Activated CD8-positive, alpha-beta memory T cell treated with anti-CD3 and anti-CD28 coated beads, Interleukin-2, amount 10 ng/mL, durations not matched to agents 7 days and 5 days (primary cell): ENCODE data around the gene UFC1. TPM values are rescaled to one million over a fixed set of nuclear protein-coding genes. Genes with fewer than 3 reads are reported as not detected.

Experiments used
- ATAC-seq: fragments of 150-1000 bp; cut with Tn5 transposase; one replicate; pipeline ENCODE4 v1.10.0; 2021; ENCODE audit warnings: moderate library complexity
- CTCF ChIA-PET: fragments of 350-600 bp; sonication (Branson Sonifier 250); formaldehyde crosslinking; loops from one replicate; lab custom pipeline; 2021; ENCODE audit warnings: antibody characterized with exemption; lab: Charles Lee
- DNase-seq: peaks from one replicate; pipeline ENCODE4 v3.0.0-alpha.2; 2020
- H3K27ac Mint-ChIP-seq: one replicate; pipeline ENCODE4 v1.8.0; 2021; ENCODE audit warnings: mild to moderate bottlenecking, mixed read lengths
- H3K27me3 Mint-ChIP-seq: one replicate; pipeline ENCODE4 v1.8.0; 2021; ENCODE audit warnings: mixed read lengths
- H3K36me3 Mint-ChIP-seq: one replicate; pipeline ENCODE4 v1.8.0; 2021; ENCODE audit warnings: mild to moderate bottlenecking, mixed read lengths
- H3K4me1 Mint-ChIP-seq: one replicate; pipeline ENCODE4 v1.8.0; 2021; ENCODE audit warnings: mixed read lengths
- H3K4me3 Mint-ChIP-seq: one replicate; pipeline ENCODE4 v1.8.0; 2021; ENCODE audit warnings: mild to moderate bottlenecking, moderate library complexity, mixed read lengths
- H3K9me3 Mint-ChIP-seq: one replicate; pipeline ENCODE4 v1.8.0; 2022; ENCODE audit warnings: low read depth, mixed read lengths
- total RNA-seq, 2 experiments: library from RNA; stranded (reverse); gene quantifications; one replicate each; pipeline ENCODE4 v1.2.3, GENCODE V29; 2021

Gene UFC1
- total RNA-seq, 2 experiments from 2014 or later, result 90.7 to 98.4 TPM

DNA sequence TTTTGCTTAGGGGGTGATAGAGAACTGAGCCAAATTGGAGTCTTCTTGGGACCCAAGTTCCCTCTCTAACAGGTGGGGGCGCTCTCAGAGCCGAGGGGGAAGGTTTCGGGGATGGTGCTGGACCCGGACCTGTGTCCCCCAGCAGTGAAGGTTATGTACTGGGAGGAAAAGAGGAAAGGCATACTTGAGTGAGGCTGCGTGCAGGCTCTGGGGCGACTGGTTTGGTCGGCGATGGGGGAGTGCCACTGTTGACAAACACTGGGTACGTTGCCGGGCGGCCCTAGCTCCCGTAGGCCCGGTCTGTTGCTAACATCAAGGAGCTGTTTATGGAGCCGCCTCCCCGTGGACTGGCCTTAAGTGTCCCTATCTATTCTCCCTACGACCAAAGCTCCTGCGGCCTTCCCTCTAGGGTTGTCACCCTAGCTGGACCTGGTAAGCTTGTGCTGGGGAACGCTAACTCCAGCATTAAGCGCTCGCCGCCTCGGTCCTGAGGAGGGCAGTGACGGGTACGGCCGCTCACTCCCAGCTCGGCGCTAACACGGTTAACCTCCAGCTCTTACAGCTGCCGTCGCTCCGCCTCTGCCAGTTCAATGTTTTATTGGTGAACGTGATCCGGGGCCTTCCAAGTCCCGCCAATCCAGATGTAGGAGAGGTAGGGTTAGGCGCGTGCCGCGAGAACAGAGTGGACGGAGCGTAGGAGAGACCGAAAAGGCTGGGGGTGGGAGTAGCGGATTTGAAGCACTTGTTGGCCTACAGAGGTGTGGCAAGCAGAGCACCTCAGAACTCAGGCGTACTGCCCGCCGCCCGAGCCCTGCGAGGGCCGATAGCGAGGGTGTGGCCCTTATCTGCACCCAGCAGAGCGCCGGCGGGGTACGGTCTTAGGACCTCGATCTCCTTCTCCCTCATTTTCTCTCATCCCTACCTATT, 12.2 kb downstream of the UFC1 start, which contains the start of gene PPOX:
PPOX (plus strand) TSS at position 685 of the 927 bp plus-strand sequence. CDS start 422 bp downstream, outside the sequence.
- peak; percentile 98 for DNase-seq
- H3K4me3 Mint-ChIP-seq, result peak within 1 kb of the TSS; percentile 83
- peak within 1 kb of the TSS; percentile 95 for H3K27ac Mint-ChIP-seq
- no peaks in the 10 kb centered on the region for H3K9me3 Mint-ChIP-seq
- CTCF ChIA-PET, result interaction anchor here (0.5 to 4.7 kb wide), 31 partner anchors 10 to 572 kb away, joined by 3 to 49 read pairs (median 4); partner anchors contain the start of genes APOA2, B4GALT3, DEDD and NDUFS2
- peak; percentile 95 for ATAC-seq
- H3K36me3 Mint-ChIP-seq, result peaks cover 17% of the 10 kb centered on the region
- no peaks in the 10 kb centered on the region for H3K27me3 Mint-ChIP-seq
- H3K4me1 Mint-ChIP-seq, result peaks cover 44% of the 10 kb centered on the region

- no peaks in the 10 kb centered on the region for H3K27me3 Mint-ChIP-seq
- DNase-seq (peak; percentile 51), ATAC-seq (peak; percentile 1)
- peaks cover 39% of the 10 kb centered on the region for H3K4me1 Mint-ChIP-seq
- no peaks in the 10 kb centered on the region for H3K9me3 Mint-ChIP-seq
- CTCF ChIA-PET, result interaction anchor here (0.7 to 4.7 kb wide), 23 partner anchors 9 to 571 kb away, joined by 3 to 49 read pairs (median 5); partner anchors contain the start of genes APOA2, B4GALT3, DEDD and NDUFS2
- peak overlapping the region; percentile 95 for H3K27ac Mint-ChIP-seq
- peak overlapping the region; percentile 83 for H3K4me3 Mint-ChIP-seq
- peaks cover 20% of the 10 kb centered on the region for H3K36me3 Mint-ChIP-seq
These were observed 13.1 kb downstream of the UFC1 start for GRCh38 chr1:161166669-161167548.

DNA sequence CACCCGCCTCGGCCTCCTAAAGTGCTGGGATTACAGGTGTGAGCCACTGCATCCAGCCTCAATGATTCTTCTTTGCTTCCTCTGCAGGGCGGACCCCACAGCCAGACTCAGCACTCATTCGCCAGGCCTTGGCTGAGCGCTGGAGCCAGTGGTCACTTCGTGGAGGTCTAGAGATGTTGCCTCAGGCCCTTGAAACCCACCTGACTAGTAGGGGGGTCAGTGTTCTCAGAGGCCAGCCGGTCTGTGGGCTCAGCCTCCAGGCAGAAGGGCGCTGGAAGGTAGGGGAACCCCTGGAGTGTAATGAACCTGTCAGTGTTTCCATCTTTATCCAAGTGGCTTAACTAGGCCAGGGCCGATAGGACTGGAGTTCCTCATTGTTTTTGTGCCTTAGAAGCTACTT, 15.1 kb downstream of the UFC1 start:
- Mint-ChIP-seq H3K27me3 (no peaks in the 10 kb centered on the region), H3K4me3 (no peak overlapping the region), H3K4me1 (peaks cover 38% of the 10 kb centered on the region), H3K27ac (no peak overlapping the region), H3K9me3 (no peaks in the 10 kb centered on the region), H3K36me3 (peaks cover 27% of the 10 kb centered on the region)
- DNase-seq (no peak), ATAC-seq (no peak)
- CTCF ChIA-PET, result interaction anchor here (0.9 to 1.3 kb wide), 2 partner anchors 9 to 33 kb away, joined by 3 read pairs; partner anchors contain the start of genes B4GALT3 and NDUFS2

DNA sequence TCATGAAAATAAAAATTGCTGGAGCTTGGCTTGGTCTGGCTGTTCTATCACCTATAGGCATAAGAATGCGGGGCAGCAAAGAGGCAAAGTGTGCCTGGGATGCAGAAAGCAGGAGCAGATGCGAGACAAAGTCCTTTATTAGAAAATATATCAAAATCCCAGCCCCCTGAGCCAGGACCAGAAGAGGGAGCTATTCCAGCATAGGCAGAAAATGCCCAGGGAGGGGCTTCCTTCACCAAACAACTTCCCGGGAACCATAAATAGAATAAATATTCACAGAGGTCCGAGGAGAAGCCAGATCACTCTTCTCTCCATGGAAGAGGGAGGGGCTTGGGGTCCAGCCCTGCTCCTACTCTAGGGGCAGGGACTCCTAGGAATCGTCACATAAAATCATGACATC, 17.4 kb downstream of the UFC1 start:
- no peak overlapping the region for H3K27ac Mint-ChIP-seq
- no peak for DNase-seq
- H3K27me3 Mint-ChIP-seq, result no peaks in the 10 kb centered on the region
- peaks cover 39% of the 10 kb centered on the region for H3K4me1 Mint-ChIP-seq
- no peaks in the 10 kb centered on the region for H3K9me3 Mint-ChIP-seq
- H3K4me3 Mint-ChIP-seq, result no peak overlapping the region
- ATAC-seq, result no peak
- peaks cover 38% of the 10 kb centered on the region for H3K36me3 Mint-ChIP-seq
- CTCF ChIA-PET, result interaction anchor here (1.1 to 2.3 kb wide), 2 partner anchors 10 to 54 kb away, joined by 4 to 7 read pairs; partner anchors contain the start of gene TOMM40L

DNA sequence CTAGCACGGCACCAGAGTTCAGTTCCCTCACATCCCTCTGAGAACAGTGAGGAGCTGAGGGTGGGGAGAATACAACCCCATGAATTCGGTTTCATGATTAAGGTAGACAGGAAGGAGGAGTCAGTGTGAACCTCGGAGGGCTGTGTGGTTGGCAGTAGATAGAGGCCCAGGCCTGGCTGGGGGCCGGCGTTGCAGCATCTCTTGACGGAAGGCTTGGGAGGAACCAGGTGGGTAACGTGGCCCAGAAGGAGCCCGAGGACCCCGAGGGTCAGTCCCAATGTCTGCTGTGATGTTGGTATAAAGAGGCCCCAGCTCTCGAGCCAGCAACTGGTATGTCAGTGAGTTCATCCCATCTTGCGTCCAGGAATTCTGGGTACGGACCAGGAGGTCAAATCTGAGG, 17.9 kb downstream of the UFC1 start:
- H3K36me3 Mint-ChIP-seq, result peaks cover 38% of the 10 kb centered on the region

DNA sequence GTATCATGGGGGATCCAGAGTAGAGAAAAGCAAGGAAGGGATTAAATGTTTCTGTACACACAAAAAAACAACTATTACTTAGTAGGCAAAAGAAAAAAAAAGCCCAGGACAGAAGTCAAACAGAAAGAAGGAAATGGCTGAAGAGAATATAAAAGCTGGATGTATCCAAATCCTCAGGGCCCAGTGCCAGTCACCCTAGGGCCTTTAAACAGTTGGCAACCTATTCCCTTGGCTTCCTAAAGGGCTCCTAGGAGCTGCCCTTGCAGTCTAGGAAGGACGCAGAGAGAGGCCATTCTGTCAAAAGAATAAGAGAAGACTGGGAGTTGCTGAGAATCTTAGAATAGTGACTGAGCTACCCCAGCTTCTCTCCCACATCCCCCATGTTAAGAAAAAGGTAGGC, 18.6 kb downstream of the UFC1 start:
- Mint-ChIP-seq H3K27me3 (no peaks in the 10 kb centered on the region), H3K9me3 (no peaks in the 10 kb centered on the region), H3K4me1 (peaks cover 38% of the 10 kb centered on the region), H3K27ac (no peak overlapping the region), H3K4me3 (no peak overlapping the region), H3K36me3 (peaks cover 40% of the 10 kb centered on the region)
- CTCF ChIA-PET, result interaction anchor here (0.6 to 1.1 kb wide), 2 partner anchors 16 to 53 kb away, joined by 3 to 4 read pairs; partner anchors contain the start of gene TOMM40L
- no peak for ATAC-seq
- no peak for DNase-seq

More for the DNA sequence above, 17.9 kb downstream of the UFC1 start:
- H3K4me1 Mint-ChIP-seq, result peaks cover 42% of the 10 kb centered on the region
- DNase-seq (no peak), ATAC-seq (no peak)
- H3K27me3 Mint-ChIP-seq, result no peaks in the 10 kb centered on the region
- no peak overlapping the region for H3K4me3 Mint-ChIP-seq
- CTCF ChIA-PET, result interaction anchor here (1.1 to 2.3 kb wide), 2 partner anchors 10 to 54 kb away, joined by 4 to 7 read pairs; partner anchors contain the start of gene TOMM40L
- H3K27ac Mint-ChIP-seq, result no peak overlapping the region
- H3K9me3 Mint-ChIP-seq, result no peaks in the 10 kb centered on the region

GRCh38 chr1:161172776-161173376, 19.1 kb downstream of the UFC1 start:
- Mint-ChIP-seq H3K4me1 (peaks cover 39% of the 10 kb centered on the region), H3K27ac (peak overlapping the region; percentile 12), H3K27me3 (no peaks in the 10 kb centered on the region), H3K36me3 (peaks cover 40% of the 10 kb centered on the region), H3K9me3 (no peaks in the 10 kb centered on the region), H3K4me3 (no peak overlapping the region)
- CTCF ChIA-PET, result interaction anchor here (0.6 kb wide), 1 partner anchor 15 kb away, joined by 3 read pairs; no protein-coding TSS in a partner anchor
- ATAC-seq, result no peak
- DNase-seq, result no peak

GRCh38 chr1:161173711-161174110, 19.9 kb downstream of the UFC1 start:
- peaks cover 39% of the 10 kb centered on the region for H3K4me1 Mint-ChIP-seq
- H3K9me3 Mint-ChIP-seq, result no peaks in the 10 kb centered on the region
- no peaks in the 10 kb centered on the region for H3K27me3 Mint-ChIP-seq
- peaks cover 40% of the 10 kb centered on the region for H3K36me3 Mint-ChIP-seq
- DNase-seq (no peak), ATAC-seq (no peak)
- CTCF ChIA-PET, result no interaction called here
- H3K27ac Mint-ChIP-seq, result no peak overlapping the region
- H3K4me3 Mint-ChIP-seq, result no peak overlapping the region

DNA sequence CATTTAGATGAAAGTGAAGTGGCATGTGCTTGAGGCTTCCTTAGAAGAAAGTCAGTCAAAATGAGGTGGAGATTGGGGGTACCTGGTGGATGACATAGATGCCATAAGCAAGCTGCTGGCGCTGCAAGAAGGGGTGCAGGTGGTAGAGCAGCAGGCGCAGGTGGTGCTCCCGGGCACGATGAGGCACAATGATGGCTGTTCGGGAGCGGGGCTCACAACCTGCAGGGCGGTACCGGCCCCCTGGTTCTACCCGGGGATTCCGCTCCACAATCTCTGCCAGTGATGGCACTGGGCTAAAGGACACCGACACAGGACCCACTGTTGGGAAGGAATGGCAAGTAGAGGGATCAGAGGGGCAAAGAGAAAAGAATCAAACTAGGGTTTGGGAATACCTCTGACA, 21.1 kb downstream of the UFC1 start:
- ATAC-seq, result no peak
- Mint-ChIP-seq H3K27ac (no peak overlapping the region), H3K4me3 (no peak overlapping the region)

GRCh38 chr1:161175771-161176453, 22.1 kb downstream of the UFC1 start:
- no peaks in the 10 kb centered on the region for H3K27me3 Mint-ChIP-seq
- H3K9me3 Mint-ChIP-seq, result no peaks in the 10 kb centered on the region
- H3K4me1 Mint-ChIP-seq, result peaks cover 48% of the 10 kb centered on the region
- ATAC-seq, result no peak
- no peak for DNase-seq
- H3K36me3 Mint-ChIP-seq, result peaks cover 38% of the 10 kb centered on the region
- CTCF ChIA-PET, result interaction anchor here (1.2 to 3.7 kb wide), 3 partner anchors 10 to 137 kb away, joined by 5 to 34 read pairs (median 12); partner anchors contain the start of gene PPOX
- H3K27ac Mint-ChIP-seq, result peak overlapping the region; percentile 99
- peak overlapping the region; percentile 99 for H3K4me3 Mint-ChIP-seq

More for the DNA sequence above, 21.1 kb downstream of the UFC1 start:
- H3K27me3 Mint-ChIP-seq, result no peaks in the 10 kb centered on the region
- peaks cover 40% of the 10 kb centered on the region for H3K4me1 Mint-ChIP-seq
- no peaks in the 10 kb centered on the region for H3K9me3 Mint-ChIP-seq
- peaks cover 40% of the 10 kb centered on the region for H3K36me3 Mint-ChIP-seq
- DNase-seq, result no peak
- CTCF ChIA-PET, result interaction anchor here (1.2 to 3.7 kb wide), 2 partner anchors 9 to 136 kb away, joined by 5 to 34 read pairs; partner anchors contain the start of gene PPOX

GRCh38 chr1:161176468-161177111, 22.8 kb downstream of the UFC1 start:
- Mint-ChIP-seq H3K27ac (peak overlapping the region; percentile 99), H3K9me3 (no peaks in the 10 kb centered on the region), H3K36me3 (peaks cover 32% of the 10 kb centered on the region), H3K4me3 (peak overlapping the region; percentile 99), H3K4me1 (peaks cover 51% of the 10 kb centered on the region), H3K27me3 (no peaks in the 10 kb centered on the region)
- no peak for ATAC-seq
- no peak for DNase-seq
- CTCF ChIA-PET, result interaction anchor here (1.1 to 3.7 kb wide), 6 partner anchors 8 to 51 kb away, joined by 3 to 34 read pairs (median 6); partner anchors contain the start of genes PPOX and TOMM40L
